Islet of Langerhans (tissue), 1 donor: ENCODE data around the gene FMN1.

ENCODE experiments used
- FAIRE-seq: peaks from one replicate; lab custom pipeline; 2011; peaks lifted over from hg19 to GRCh38; lab: Jason Lieb, UNC

Gene FMN1

GRCh38 chr15:32765236-32765635, 429.3 kb downstream of the FMN1 start:
- no peak for FAIRE-seq

- FAIRE-seq, result no peak
Observed at GRCh38 chr15:32763295-32763694, 431.2 kb downstream of the FMN1 start.

GRCh38 chr15:32757426-32757825, 437.1 kb downstream of the FMN1 start:
- no peak for FAIRE-seq

GRCh38 chr15:32750979-32751378, 443.5 kb downstream of the FMN1 start:
- FAIRE-seq, result no peak

- no peak for FAIRE-seq
Observed at GRCh38 chr15:32747921-32748342, 446.6 kb downstream of the FMN1 start.

- FAIRE-seq, result no peak
Observed at GRCh38 chr15:32746116-32746857, 448.2 kb downstream of the FMN1 start.

- no peak for FAIRE-seq
Observed at GRCh38 chr15:32743411-32744140, 450.9 kb downstream of the FMN1 start.

- no peak for FAIRE-seq
Observed at GRCh38 chr15:32739522-32740063, 454.9 kb downstream of the FMN1 start.

GRCh38 chr15:32738666-32739065, 455.8 kb downstream of the FMN1 start:
- no peak for FAIRE-seq

- no peak for FAIRE-seq
Observed at GRCh38 chr15:32737304-32737703, 457.2 kb downstream of the FMN1 start.

GRCh38 chr15:32736701-32737061, 457.8 kb downstream of the FMN1 start:
- FAIRE-seq, result no peak

- no peak for FAIRE-seq
Observed at GRCh38 chr15:32735989-32736700, 458.4 kb downstream of the FMN1 start.

- FAIRE-seq, result no peak
Observed at GRCh38 chr15:32733281-32733680, 461.2 kb downstream of the FMN1 start.

- FAIRE-seq, result no peak
Observed at GRCh38 chr15:32732574-32733157, 461.8 kb downstream of the FMN1 start.

GRCh38 chr15:32730677-32731654, 463.5 kb downstream of the FMN1 start:
- FAIRE-seq, result no peak

GRCh38 chr15:32729700-32730395, 464.7 kb downstream of the FMN1 start:
- FAIRE-seq, result no peak

- no peak for FAIRE-seq
Observed at GRCh38 chr15:32723171-32723948, 471.2 kb downstream of the FMN1 start.

GRCh38 chr15:32722136-32722535, 472.4 kb downstream of the FMN1 start:
- FAIRE-seq, result no peak

- no peak for FAIRE-seq
Observed at GRCh38 chr15:32721596-32721995, 472.9 kb downstream of the FMN1 start.
